ENCODE data around the gene PRKCD.

PRKCD gene

DNA sequence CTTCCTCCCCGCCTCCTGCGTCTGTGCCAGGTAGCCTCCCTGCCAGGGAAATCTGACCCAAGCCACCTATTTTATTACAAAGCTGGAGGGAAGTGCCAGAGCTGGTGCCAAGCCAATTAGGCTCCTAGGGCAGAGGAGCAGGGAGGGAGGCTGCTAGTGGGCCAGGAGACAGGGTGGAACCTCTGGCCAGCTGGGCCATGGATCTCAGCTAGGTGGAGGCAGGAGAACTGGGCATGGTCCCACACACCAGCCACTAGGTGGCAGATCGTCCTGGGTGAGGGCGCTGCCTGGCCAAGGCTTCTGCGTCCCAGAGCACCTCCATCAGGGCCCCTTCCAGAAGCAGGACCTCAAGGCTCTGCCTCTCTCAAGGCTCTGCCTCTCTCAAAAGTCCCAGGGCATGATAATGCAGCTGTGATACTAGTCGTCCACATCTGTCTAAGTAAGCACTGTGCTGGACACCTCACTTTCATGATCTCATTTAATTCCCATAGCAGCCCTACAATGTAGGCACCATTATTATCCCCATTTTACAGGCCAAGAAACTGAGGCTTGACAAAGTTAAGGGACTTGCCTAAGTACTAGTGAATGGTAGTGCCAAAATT, 26.3 kb upstream of the PRKCD start:
- H3K23ac ChIP-seq (ENCODE audit: low read depth, low read length, poor library complexity): no peak overlapping the region
- peaks cover 0 to 7% (median 0%) of the 10 kb centered on the region in 3 experiments for H3K27me3 ChIP-seq (ENCODE audit: control insufficient read depth in 3 of 3, insufficient read depth in 3 of 3, low read depth in 1 of 3, low read length in 3 of 3)
- no peak overlapping the region for H3K4me3 ChIP-seq (ENCODE audit: low read length in 2 of 2)
- peaks cover 0 to 4% of the 10 kb centered on the region in 2 donors for H3K4me1 ChIP-seq (ENCODE audit: control insufficient read depth in 2 of 2, insufficient read depth in 1 of 2, low read depth in 1 of 2, low read length in 2 of 2)
- no peak overlapping the region for H3K14ac ChIP-seq (ENCODE audit: low read length)
- H3K79me1 ChIP-seq (ENCODE audit: low read depth, low read length): peaks cover 5% of the 10 kb centered on the region
- no peak overlapping the region for H4K8ac ChIP-seq (ENCODE audit: low read depth, low read length)
- no peaks in the 10 kb centered on the region for H3K9me3 ChIP-seq (replicated peaks in 1 of 2; ENCODE audit: control insufficient read depth in 2 of 2, insufficient read depth in 1 of 2, low read depth in 1 of 2, low read length in 2 of 2)
- no peak overlapping the region for H2BK12ac ChIP-seq (ENCODE audit: low read length)
- WGBS, 2 donors (ENCODE audit: extremely low coverage in 2 of 2, insufficient read length in 2 of 2, insufficient replicate concordance in 1 of 2): no CpG with 5 or more reads among the region's 6 CpGs
- DNase-seq (ENCODE audit: low spot score): no peak
- no peak overlapping the region for H2BK5ac ChIP-seq (ENCODE audit: low read length)
- no peak overlapping the region for H2AK5ac ChIP-seq (ENCODE audit: low read depth, low read length)
- H2BK120ac ChIP-seq (ENCODE audit: low read depth, low read length): no peak overlapping the region
- no peak overlapping the region for H3K9ac ChIP-seq (ENCODE audit: low read depth, low read length, poor library complexity)
- H3K27ac ChIP-seq (replicated peaks; ENCODE audit: low read length): no peak overlapping the region
- no peak overlapping the region for H3K4ac ChIP-seq (ENCODE audit: low read length)
- no peak overlapping the region for H2BK15ac ChIP-seq (ENCODE audit: low read length)
- no peaks in the 10 kb centered on the region for H3K36me3 ChIP-seq (replicated peaks in 1 of 2; ENCODE audit: control insufficient read depth in 2 of 2, insufficient read depth in 2 of 2, low read length in 2 of 2)
- no peak overlapping the region for H3K18ac ChIP-seq (ENCODE audit: low read length)
- no peak overlapping the region for H2AFZ ChIP-seq (ENCODE audit: low read length)
- H3K4me2 ChIP-seq (ENCODE audit: insufficient read depth, low read length, poor library complexity, severe bottlenecking): no peak overlapping the region
- no peak overlapping the region for H4K91ac ChIP-seq (ENCODE audit: low read depth, low read length, poor library complexity)

DNA sequence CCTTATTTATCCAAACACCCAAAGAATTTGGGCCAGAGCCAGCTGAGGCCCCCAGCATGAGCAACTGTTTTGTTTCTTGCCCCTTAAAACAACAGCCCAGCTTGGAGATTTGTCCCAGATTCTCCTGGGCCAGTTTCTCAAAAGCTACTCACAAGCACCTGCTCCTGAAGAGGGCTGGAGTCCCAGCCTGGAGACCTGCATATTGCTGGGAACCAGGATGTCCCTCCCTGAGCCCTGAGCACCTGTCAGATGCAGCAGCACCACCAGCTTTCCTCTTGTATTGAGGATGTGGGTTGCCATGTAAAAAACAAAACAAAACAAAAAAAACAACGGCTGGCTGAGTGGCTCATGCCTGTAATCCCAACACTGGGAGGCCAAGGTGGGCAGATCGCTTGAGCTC, 23.8 kb upstream of the PRKCD start:
- Histone ChIP-seq H3K27me3 (ENCODE audit: control insufficient read depth in 3 of 3, insufficient read depth in 3 of 3, low read depth in 1 of 3, low read length in 3 of 3) (peaks cover 0 to 18% (median 0%) of the 10 kb centered on the region in 3 experiments), H3K18ac (ENCODE audit: low read length) (no peak overlapping the region), H2BK12ac (ENCODE audit: low read length) (no peak overlapping the region), H3K9ac (ENCODE audit: low read depth, low read length, poor library complexity) (no peak overlapping the region), H2BK5ac (ENCODE audit: low read length) (no peak overlapping the region), H2BK120ac (ENCODE audit: low read depth, low read length) (no peak overlapping the region), H3K4me2 (ENCODE audit: insufficient read depth, low read length, poor library complexity, severe bottlenecking) (no peak overlapping the region), H3K9me3 (replicated peaks in 1 of 2; ENCODE audit: control insufficient read depth in 2 of 2, insufficient read depth in 1 of 2, low read depth in 1 of 2, low read length in 2 of 2) (no peaks in the 10 kb centered on the region), H2AK5ac (ENCODE audit: low read depth, low read length) (no peak overlapping the region), H3K27ac (replicated peaks; ENCODE audit: low read length) (no peak overlapping the region), H3K79me1 (ENCODE audit: low read depth, low read length) (no peaks in the 10 kb centered on the region), H3K23ac (ENCODE audit: low read depth, low read length, poor library complexity) (no peak overlapping the region), H2BK15ac (ENCODE audit: low read length) (no peak overlapping the region), H3K4ac (ENCODE audit: low read length) (no peak overlapping the region), H4K91ac (ENCODE audit: low read depth, low read length, poor library complexity) (no peak overlapping the region), H2AFZ (ENCODE audit: low read length) (no peak overlapping the region), H4K8ac (ENCODE audit: low read depth, low read length) (no peak overlapping the region), H3K14ac (ENCODE audit: low read length) (no peak overlapping the region), H3K36me3 (replicated peaks in 1 of 2; ENCODE audit: control insufficient read depth in 2 of 2, insufficient read depth in 2 of 2, low read length in 2 of 2) (no peaks in the 10 kb centered on the region), H3K4me1 (ENCODE audit: control insufficient read depth in 2 of 2, insufficient read depth in 1 of 2, low read depth in 1 of 2, low read length in 2 of 2) (no peaks in the 10 kb centered on the region), H3K4me3 (ENCODE audit: low read length in 2 of 2) (no peak overlapping the region)
- no peak for DNase-seq (ENCODE audit: low spot score)
- WGBS, 2 donors (ENCODE audit: extremely low coverage in 2 of 2, insufficient read length in 2 of 2, insufficient replicate concordance in 1 of 2): no CpG with 5 or more reads among the region's 2 CpGs

DNA sequence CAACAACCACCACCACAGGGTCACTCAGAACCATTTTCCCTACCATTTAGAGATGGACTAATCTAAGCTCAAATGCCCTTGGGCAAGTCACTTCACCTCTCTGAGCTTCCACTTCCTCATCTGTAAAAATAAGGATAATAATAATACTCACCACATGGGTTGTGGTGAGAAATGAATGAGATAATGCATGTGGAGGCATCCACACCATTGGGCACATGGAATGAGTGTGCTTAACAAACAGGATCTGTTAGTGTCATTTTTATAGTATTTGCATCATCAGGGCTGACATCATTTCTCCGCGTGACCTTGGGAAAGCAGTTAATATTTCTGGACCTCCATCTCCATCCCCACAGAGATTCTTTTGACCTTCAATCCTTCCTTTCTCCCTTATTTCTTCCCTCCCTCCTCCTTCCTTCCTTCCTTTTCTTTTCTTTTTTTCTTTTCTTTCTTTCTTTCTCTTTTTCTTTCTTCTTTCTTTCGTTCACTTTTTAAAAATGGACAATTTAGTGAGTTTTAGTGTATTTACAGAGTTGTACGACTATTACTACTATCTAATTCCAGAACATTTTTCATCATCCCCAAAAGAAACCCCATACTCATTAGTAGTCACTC, 23.1 kb upstream of the PRKCD start:
- no peak overlapping the region for H4K91ac ChIP-seq (ENCODE audit: low read depth, low read length, poor library complexity)
- H3K27ac ChIP-seq (replicated peaks; ENCODE audit: low read length): no peak overlapping the region
- no peak overlapping the region for H2BK12ac ChIP-seq (ENCODE audit: low read length)
- H2BK120ac ChIP-seq (ENCODE audit: low read depth, low read length): no peak overlapping the region
- no peak overlapping the region for H3K18ac ChIP-seq (ENCODE audit: low read length)
- H3K79me1 ChIP-seq (ENCODE audit: low read depth, low read length): no peaks in the 10 kb centered on the region
- H3K4me2 ChIP-seq (ENCODE audit: insufficient read depth, low read length, poor library complexity, severe bottlenecking): no peak overlapping the region
- no peak overlapping the region for H2BK5ac ChIP-seq (ENCODE audit: low read length)
- no peak overlapping the region for H3K4me3 ChIP-seq (ENCODE audit: low read length in 2 of 2)
- H3K23ac ChIP-seq (ENCODE audit: low read depth, low read length, poor library complexity): no peak overlapping the region
- peaks cover 0 to 18% (median 0%) of the 10 kb centered on the region in 3 experiments for H3K27me3 ChIP-seq (ENCODE audit: control insufficient read depth in 3 of 3, insufficient read depth in 3 of 3, low read depth in 1 of 3, low read length in 3 of 3)
- no peak overlapping the region for H2AK5ac ChIP-seq (ENCODE audit: low read depth, low read length)
- H3K36me3 ChIP-seq (replicated peaks in 1 of 2; ENCODE audit: control insufficient read depth in 2 of 2, insufficient read depth in 2 of 2, low read length in 2 of 2): no peaks in the 10 kb centered on the region
- H3K9me3 ChIP-seq (replicated peaks in 1 of 2; ENCODE audit: control insufficient read depth in 2 of 2, insufficient read depth in 1 of 2, low read depth in 1 of 2, low read length in 2 of 2): no peaks in the 10 kb centered on the region
- no peak overlapping the region for H3K9ac ChIP-seq (ENCODE audit: low read depth, low read length, poor library complexity)
- DNase-seq (ENCODE audit: low spot score): no peak
- H3K4me1 ChIP-seq (ENCODE audit: control insufficient read depth in 2 of 2, insufficient read depth in 1 of 2, low read depth in 1 of 2, low read length in 2 of 2): no peaks in the 10 kb centered on the region
- H2AFZ ChIP-seq (ENCODE audit: low read length): no peak overlapping the region
- H3K4ac ChIP-seq (ENCODE audit: low read length): no peak overlapping the region
- no CpG with 5 or more reads among the region's 4 CpGs for WGBS, 2 donors (ENCODE audit: extremely low coverage in 2 of 2, insufficient read length in 2 of 2, insufficient replicate concordance in 1 of 2)
- no peak overlapping the region for H3K14ac ChIP-seq (ENCODE audit: low read length)
- H2BK15ac ChIP-seq (ENCODE audit: low read length): no peak overlapping the region
- H4K8ac ChIP-seq (ENCODE audit: low read depth, low read length): no peak overlapping the region

DNA sequence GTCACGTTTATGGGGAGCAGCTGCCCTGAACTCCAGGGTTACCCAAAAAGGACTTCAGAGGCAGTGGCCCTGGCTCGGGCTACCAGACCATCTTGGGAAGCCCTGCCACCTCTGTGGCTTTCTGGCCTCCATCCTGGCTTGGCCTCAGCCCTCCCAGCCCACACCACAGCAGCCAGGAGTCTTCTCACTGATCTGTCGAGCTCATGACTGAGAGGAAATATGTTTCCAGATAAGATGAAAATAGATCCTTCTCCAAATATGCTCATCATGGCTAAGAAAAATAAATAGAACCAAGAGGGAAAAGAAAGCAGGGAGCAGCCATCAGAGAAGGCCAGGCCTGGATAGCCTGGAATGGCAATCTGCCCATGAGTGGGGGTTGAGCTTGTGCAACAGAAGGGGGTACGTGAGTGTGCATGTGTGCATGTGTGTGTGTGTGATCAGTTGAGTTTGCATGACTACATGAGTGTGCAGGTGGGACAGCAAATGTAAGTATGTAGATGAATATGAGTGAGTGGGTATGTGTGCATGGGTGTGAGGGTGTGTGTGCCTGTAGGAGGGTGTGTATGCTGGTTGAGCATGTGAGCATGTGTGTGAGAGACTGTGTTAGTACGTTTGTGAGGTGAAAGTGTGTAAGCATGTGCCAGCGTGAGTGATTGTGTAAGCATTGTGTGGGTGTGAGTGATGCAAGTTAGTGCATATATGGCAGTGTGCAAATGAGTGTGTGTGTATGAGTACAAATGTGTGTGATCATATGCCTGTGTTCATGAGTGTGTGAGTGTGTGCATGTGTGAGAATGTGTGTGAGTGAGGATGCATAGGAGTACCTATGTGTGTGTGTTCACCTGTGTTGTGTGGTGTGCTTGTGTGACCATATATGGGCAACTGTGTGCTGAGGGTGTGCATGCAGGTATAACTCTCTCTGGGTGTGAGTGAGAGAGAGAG, 20.8 kb upstream of the PRKCD start:
- Histone ChIP-seq H2BK15ac (ENCODE audit: low read length) (no peak overlapping the region), H3K27ac (replicated peaks; ENCODE audit: low read length) (no peak overlapping the region), H2BK12ac (ENCODE audit: low read length) (no peak overlapping the region), H2AK5ac (ENCODE audit: low read depth, low read length) (no peak overlapping the region), H2BK5ac (ENCODE audit: low read length) (no peak overlapping the region), H3K14ac (ENCODE audit: low read length) (no peak overlapping the region), H2BK120ac (ENCODE audit: low read depth, low read length) (no peak overlapping the region), H3K79me1 (ENCODE audit: low read depth, low read length) (no peaks in the 10 kb centered on the region), H3K36me3 (replicated peaks in 1 of 2; ENCODE audit: control insufficient read depth in 2 of 2, insufficient read depth in 2 of 2, low read length in 2 of 2) (no peaks in the 10 kb centered on the region), H4K91ac (ENCODE audit: low read depth, low read length, poor library complexity) (no peak overlapping the region), H3K4me1 (ENCODE audit: control insufficient read depth in 2 of 2, insufficient read depth in 1 of 2, low read depth in 1 of 2, low read length in 2 of 2) (peaks cover 0 to 1% of the 10 kb centered on the region in 2 donors), H2AFZ (ENCODE audit: low read length) (no peak overlapping the region), H4K8ac (ENCODE audit: low read depth, low read length) (no peak overlapping the region), H3K27me3 (ENCODE audit: control insufficient read depth in 3 of 3, insufficient read depth in 3 of 3, low read depth in 1 of 3, low read length in 3 of 3) (peaks cover 0 to 34% (median 0%) of the 10 kb centered on the region in 3 experiments), H3K23ac (ENCODE audit: low read depth, low read length, poor library complexity) (no peak overlapping the region), H3K18ac (ENCODE audit: low read length) (no peak overlapping the region), H3K4me2 (ENCODE audit: insufficient read depth, low read length, poor library complexity, severe bottlenecking) (no peak overlapping the region), H3K4me3 (ENCODE audit: low read length in 2 of 2) (peak overlapping the region in 1 of 2 donors; percentile 20), H3K9me3 (replicated peaks in 1 of 2; ENCODE audit: control insufficient read depth in 2 of 2, insufficient read depth in 1 of 2, low read depth in 1 of 2, low read length in 2 of 2) (no peaks in the 10 kb centered on the region), H3K9ac (ENCODE audit: low read depth, low read length, poor library complexity) (no peak overlapping the region), H3K4ac (ENCODE audit: low read length) (no peak overlapping the region)
- DNase-seq (ENCODE audit: low spot score): no peak
- WGBS, 2 donors (ENCODE audit: extremely low coverage in 2 of 2, insufficient read length in 2 of 2, insufficient replicate concordance in 1 of 2): no CpG with 5 or more reads among the region's 6 CpGs
